ENCODE measurements around the gene CAPG. TPM values are rescaled to one million over a fixed set of nuclear protein-coding genes. Genes with fewer than 3 reads are reported as not detected.
"Not testable (repeated sequence)": the region's sequence is repeated elsewhere in the genome, so short reads cannot be mapped to it uniquely, and the experiment has no call there.

CAPG gene
- total and polyA plus RNA-seq, 2 of the 4 experiments (the other 2 are of a cell fraction) = 79.9 to 98.3 TPM

DNA sequence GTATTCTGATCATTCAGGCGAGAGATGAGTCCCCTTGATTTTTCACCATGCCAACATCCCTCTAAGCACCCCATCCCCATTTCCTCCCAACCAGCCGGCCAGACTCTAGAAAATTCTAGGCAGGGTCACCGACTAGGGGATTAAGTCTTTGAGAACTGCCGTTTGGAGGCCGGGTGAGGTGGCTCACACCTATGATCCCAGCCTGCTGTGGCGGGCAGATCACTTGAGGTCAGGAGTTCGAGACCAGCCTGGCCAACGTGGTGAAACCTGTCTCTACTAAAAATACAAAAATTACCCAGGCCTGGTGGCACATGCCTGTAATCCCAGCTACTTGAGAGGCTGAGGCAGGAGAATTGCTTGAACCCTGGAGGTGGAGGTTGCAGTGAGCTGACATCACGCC is 29.4 kb upstream of the CAPG start:
- H4K8ac ChIP-seq (ENCODE audit: low read depth in 2 of 2, low read length in 2 of 2); H2BK20ac ChIP-seq (ENCODE audit: low read depth, low read length); H3K27ac ChIP-seq (ENCODE audit: insufficient read depth, low read length); H3K36me3 ChIP-seq (ENCODE audit: control insufficient read depth, insufficient read depth, low read length); H3K9me3 ChIP-seq (ENCODE audit: control insufficient read depth, insufficient read depth, low read length); ATAC-seq (ENCODE audit: low read depth); H3K4me2 ChIP-seq (ENCODE audit: low read depth, low read length); H2BK120ac ChIP-seq (ENCODE audit: low read depth, low read length); H3K4me3 ChIP-seq (ENCODE audit: insufficient read depth, low read depth, low read length); H2AK9ac ChIP-seq (replicated peaks; ENCODE audit: low read depth, low read length, poor library complexity); H3K14ac ChIP-seq (replicated peaks; ENCODE audit: low read depth, low read length); H3K9ac ChIP-seq (ENCODE audit: low read depth, low read length); H2BK5ac ChIP-seq (ENCODE audit: low read depth, low read length, poor library complexity, severe bottlenecking); dilution Hi-C loops (cut with HindIII; ENCODE audit: low sequenced_read_pairs, unreplicated experiment); H2AFZ ChIP-seq (replicated peaks; ENCODE audit: low read length, poor library complexity); H4K5ac ChIP-seq (ENCODE audit: low read depth, low read length); H3K27me3 ChIP-seq (ENCODE audit: control insufficient read depth, insufficient read depth, low read length); in situ Hi-C loops (cut with MboI; ENCODE audit: low sequenced_read_pairs); H4K20me1 ChIP-seq (ENCODE audit: insufficient read depth, low read length); intact Hi-C loops (cut with micrococcal nuclease); H3K23ac ChIP-seq (ENCODE audit: low read depth, low read length); BruUV-seq (replicated peaks); DNase-seq; H3K79me1 ChIP-seq (ENCODE audit: low read depth in 1 of 2, low read length in 2 of 2); H4K91ac ChIP-seq (ENCODE audit: insufficient read depth, low read depth, low read length); H3K56ac ChIP-seq (ENCODE audit: extremely low read depth, insufficient read depth, low read length); H3K18ac ChIP-seq (ENCODE audit: low read depth, low read length); H2BK15ac ChIP-seq (ENCODE audit: low read depth, low read length): not testable (repeated sequence)
- 0 out of 2 replicates have a peak overlapping the region, but pooled peaks have one; percentile 31 for H2AK5ac ChIP-seq (ENCODE audit: low read depth, low read length)
- POLR2A ChIA-PET (ENCODE audit: unreplicated experiment) = interaction anchor here (0.6 kb wide), 1 partner anchor 14 kb away, joined by 4 read pairs; no protein-coding TSS in a partner anchor
- H3K4me1 ChIP-seq (ENCODE audit: control insufficient read depth, insufficient read depth, low read length) = peaks cover 20% of the 10 kb centered on the region
- H3K4ac ChIP-seq (ENCODE audit: low read depth, low read length) = peak overlapping the region; percentile 24; the same call in 1 of the 2 replicates
- 100% methylated on average over 1 of the region's 9 CpGs; no CpG with 5 or more reads in 1 of the 2 experiments for WGBS, 2 experiments (ENCODE audit: extremely low coverage in 2 of 2, insufficient read length in 1 of 2)
- CTCF ChIA-PET = interaction anchor here (0.6 kb wide), 1 partner anchor 103 kb away, joined by 5 read pairs; no protein-coding TSS in a partner anchor
- H3K9me1 ChIP-seq (ENCODE audit: insufficient read depth, low read length) = peaks cover 28% of the 10 kb centered on the region

Measured in IMR-90 (cell line).